Myocyte (in vitro differentiated cells): ENCODE measurements around the gene DNAJB1. TPM values are rescaled to one million over a fixed set of nuclear protein-coding genes. Genes with fewer than 3 reads are reported as not detected.

ENCODE experiments used
- DNase-seq: peaks from one replicate; pipeline ENCODE4 v3.0.0-alpha.2; 2012; ENCODE audit warnings: low read depth
- microRNA counts: library from miRNA; unstranded; fragments of <30 nt; microRNA quantifications from one replicate; lab custom pipeline; 2016
- microRNA-seq: library from miRNA; unstranded; fragments of <30 nt; microRNA quantifications from one replicate; pipeline ENCODE4, GENCODE V29; 2016
- total RNA-seq: library from RNA; depleted of rRNA; stranded (reverse); fragments of >200 nt; gene quantifications from 2 replicates; pipeline ENCODE4 v1.2.3, GENCODE V29; 2014

Gene DNAJB1
- total RNA-seq, 1 donor from 2014 or later = 53.2 TPM

DNA sequence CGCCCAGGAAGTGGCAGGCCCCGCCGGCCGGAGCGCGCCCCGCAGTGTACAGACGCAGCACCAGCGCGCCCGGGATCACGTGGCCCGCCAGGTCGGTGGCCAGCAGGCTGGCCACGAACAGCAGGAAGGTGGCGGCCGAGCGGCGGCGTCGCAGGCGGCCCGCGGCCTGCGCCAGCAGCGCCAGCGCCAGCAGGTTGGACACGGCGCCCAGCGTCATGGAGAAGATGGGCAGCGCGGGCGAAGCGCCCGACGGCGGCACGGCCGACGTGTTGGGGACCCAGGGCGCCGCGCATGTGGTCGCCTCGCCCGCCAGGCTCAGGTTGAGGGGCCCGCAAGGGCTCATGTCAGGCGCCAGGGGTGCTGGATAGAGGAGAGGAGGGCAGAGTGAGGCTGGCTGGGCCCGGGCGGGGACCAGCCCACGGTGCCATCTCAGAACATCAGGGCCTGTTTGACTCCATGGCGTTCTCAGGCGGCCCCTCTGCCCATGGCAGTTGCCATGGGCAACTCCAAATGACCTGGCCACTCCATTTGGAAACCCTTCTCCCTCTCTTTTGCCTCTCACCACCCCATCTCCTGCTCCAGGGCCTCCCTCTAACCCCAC is 44.1 kb downstream of the DNAJB1 start:
- DNase-seq = no peak

DNA sequence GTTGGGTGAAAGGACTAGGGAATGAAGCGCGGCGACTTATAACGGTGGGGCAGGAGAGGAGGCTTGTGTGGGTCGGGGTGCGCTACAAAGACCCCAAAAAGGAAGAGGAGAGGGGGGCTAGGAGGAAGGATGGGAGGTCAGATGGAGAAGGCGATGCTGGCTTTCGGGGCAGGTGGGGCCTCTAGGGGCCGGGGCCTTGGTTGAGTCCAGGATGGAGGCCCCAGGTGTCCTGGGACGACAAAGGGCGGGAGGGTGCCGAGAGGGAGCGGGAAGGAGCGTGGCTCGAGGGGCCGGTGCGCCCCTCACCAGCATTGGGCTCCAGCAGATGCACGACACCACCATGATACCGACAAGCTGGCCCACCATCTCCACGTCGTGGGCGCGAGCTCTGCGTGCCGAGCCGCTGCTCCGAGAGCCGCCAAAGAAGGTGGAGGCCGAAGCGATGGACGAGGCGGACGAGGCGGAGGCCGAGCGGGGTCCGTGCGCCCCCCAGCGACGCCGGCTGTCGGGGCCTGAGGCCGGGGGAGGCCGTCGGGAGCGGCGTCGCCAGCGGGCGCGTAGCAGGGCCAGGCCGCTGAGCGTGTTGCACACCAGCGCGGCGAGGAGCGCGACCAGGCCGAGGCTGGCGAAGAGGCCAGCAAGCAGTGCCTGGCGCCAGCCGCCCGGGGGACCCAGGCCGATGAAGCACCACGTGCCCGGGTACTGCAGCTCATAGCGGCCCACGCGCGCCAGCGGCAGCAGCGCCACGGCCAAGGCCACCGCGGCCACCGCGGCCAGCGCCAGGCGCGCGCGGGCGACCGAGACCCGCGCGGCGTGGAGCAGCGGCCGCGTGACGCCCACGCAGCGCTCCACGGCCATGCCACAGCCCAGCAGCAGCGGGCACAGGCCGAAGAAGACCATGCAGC is 44.9 kb downstream of the DNAJB1 start:
- DNase-seq = no peak

DNA sequence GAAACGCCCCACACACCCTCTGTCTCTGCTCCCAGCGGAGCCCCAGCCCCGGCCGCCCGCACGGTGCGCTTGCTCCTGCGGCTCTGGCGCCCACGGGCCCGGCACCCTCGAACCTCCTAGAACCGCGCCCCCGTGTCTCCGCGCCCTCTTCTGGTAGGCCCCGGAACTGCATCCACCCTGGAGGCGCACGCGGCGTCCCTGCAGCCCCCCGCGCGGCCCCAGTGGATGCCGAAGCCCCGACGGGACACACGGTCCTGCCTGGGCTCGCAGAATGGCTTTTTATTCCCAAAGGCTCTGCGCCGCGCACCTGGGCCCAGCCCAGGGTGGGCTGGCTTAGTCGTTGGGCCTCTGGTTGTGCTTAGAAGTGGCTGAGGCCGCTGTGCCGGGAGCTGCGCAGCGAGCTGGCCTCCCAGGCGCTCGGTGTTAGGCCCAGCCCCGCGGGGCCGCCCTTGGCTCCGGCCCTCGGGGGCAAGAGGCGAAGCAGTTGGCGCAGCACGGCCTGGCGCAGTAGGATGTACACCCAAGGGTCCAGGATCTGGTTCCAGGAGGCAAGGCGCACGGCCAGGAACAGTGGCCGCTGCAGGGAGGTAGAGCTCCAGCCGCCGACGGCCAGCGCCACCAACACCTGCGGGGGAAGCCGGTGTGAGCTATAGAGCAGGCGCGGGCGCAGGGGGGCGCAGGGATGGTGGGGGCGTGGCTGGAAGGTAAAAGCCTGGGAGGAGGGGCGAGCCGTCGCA is 45.8 kb downstream of the DNAJB1 start:
- peak; percentile 38 for DNase-seq

DNA sequence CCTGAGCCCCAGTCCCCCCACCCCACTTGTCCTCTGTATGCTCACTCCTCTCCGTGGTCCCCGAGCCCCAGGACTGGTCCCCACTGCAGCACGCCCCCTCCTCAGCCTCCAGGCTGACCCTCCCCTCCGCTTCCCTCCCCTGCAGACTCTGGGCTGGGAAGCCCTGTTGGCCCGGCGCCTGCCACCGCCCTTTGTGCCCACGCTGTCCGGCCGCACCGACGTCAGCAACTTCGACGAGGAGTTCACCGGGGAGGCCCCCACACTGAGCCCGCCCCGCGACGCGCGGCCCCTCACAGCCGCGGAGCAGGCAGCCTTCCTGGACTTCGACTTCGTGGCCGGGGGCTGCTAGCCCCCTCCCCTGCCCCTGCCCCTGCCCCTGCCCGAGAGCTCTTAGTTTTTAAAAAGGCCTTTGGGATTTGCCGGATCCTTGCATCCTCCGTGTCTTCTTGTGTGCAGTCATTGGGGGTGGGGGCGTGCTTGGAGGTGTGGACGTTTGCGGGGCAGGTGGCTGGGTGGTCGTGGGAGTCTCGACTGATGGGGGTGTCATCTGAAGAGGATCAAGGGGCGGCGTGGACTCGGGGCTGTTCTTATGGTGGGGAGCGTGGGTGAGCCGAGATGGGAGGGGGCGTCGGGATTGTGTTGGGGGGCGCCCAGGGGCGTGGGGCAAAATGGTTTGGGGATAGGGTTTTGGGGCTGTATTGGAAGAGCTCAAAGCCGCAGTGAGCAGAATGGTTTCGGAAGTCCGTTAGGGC is 46.6 kb downstream of the DNAJB1 start:
- DNase-seq = no peak

GRCh38 chr19:14470031-14470876 is 47.9 kb downstream of the DNAJB1 start:
- no peak for DNase-seq

DNA sequence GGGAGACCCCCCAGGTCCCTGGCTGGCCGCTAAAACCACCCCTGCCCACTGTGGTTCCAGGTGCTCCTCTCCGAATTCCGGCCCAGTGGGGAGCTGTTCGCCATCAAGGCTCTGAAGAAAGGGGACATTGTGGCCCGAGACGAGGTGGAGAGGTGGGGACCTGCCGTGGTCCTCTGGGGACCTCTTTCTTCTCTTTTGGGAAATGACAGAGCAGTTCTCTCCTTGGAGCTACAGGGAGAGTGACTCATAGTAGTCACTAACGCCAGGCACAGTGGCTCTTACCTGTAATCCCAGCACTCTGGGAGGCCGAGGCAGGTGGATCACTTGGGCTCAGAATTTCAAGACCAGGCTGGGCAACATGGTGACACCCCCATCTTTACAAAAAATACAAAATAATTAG is 50.4 kb downstream of the DNAJB1 start:
- DNase-seq = no peak

DNA sequence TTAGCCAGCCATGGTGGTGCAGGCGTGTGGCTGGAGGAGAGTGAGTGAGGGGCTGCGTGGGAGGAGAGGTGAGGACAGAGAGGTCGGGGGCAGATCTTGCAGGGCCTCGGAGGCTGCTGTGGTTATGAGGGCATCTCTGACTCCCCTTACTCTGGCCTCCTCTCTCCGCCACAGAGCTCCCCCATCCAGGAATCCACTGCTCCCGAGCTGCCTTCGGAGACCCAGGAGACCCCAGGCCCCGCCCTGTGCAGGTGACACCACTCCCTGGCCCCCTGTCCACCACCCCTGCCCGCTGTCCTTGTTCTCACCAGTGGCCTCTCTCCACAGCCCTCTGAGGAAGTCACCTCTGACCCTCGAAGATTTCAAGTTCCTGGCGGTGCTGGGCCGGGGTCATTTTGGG is 50.8 kb downstream of the DNAJB1 start:
- DNase-seq = no peak

MicroRNAs encoded within 50 kb of the gene (microRNA counts, 767-probe panel; counts per million panel counts)
- microRNA hsa-miR-639 (lab: Ali Mortazavi, UCI) = not detected

Small RNA genes lying within 50 kb of the gene (microRNA-seq; reads per million reads assigned to microRNA genes)
- gene MIR639 = not detected

Other genes with a start within 250 kb of the DNAJB1 start
- gene ADGRE5, start 137.0 kb downstream of the DNAJB1 start, total RNA-seq = 32.5 and 85.6 TPM in 2 replicates
- gene DDX39A, start 99.1 kb downstream of the DNAJB1 start, total RNA-seq = 63.4 and 73.0 TPM in 2 replicates
- 91.8 and 94.9 TPM in 2 replicates for gene PKN1, start 85.1 kb downstream of the DNAJB1 start, total RNA-seq
- gene PTGER1, start 43.0 kb downstream of the DNAJB1 start, total RNA-seq = not detected in 2 replicates
- gene GIPC1, start 22.3 kb downstream of the DNAJB1 start, total RNA-seq = 129 and 141 TPM in 2 replicates
- gene TECR, start 11.2 kb upstream of the DNAJB1 start, total RNA-seq = 103 TPM in 2 replicates
- gene NDUFB7, start 53.7 kb upstream of the DNAJB1 start, total RNA-seq = 256 and 328 TPM in 2 replicates
- gene CLEC17A, start 64.7 kb upstream of the DNAJB1 start, total RNA-seq = not detected in 2 replicates
- gene ADGRE3, start 156.4 kb upstream of the DNAJB1 start, total RNA-seq = not detected in 2 replicates
- 25.3 and 34.8 TPM in 2 replicates for gene ZNF333, start 171.7 kb upstream of the DNAJB1 start, total RNA-seq